HepG2 (cell line): ENCODE results near the gene MMRN1. TPM values are rescaled to one million over a fixed set of nuclear protein-coding genes. Genes with fewer than 3 reads are reported as not detected.

Source experiments
- ATAC-seq: fragments of 200-7000 bp; cut with Tn5 transposase; 3 replicates; pipeline ENCODE4 v1.9.1; 2020; ENCODE audit warnings: mild to moderate bottlenecking, moderate library complexity
- BruUV-seq: library from RNA; stranded (reverse); fragments of 400-500 nt; replicated peaks from 2 replicates; lab custom pipeline; 2021; lab: Mats Ljungman, UMichigan
- CTCF ChIA-PET: fragments of 300-600 bp; formaldehyde crosslinking; extraction: SDS; loops from one replicate; lab custom pipeline; 2021; ENCODE audit warnings: low total read pairs, inconsistent platforms, low intra/inter-chr PET ratio; lab: Yijun Ruan, JAX
- POLR2A ChIA-PET: fragments of 350-600 bp; sonication (Branson Sonifier 250); formaldehyde crosslinking; loops from one replicate; lab custom pipeline; 2020; ENCODE audit warnings: antibody characterized with exemption, inconsistent platforms; lab: Yijun Ruan, JAX
- DNase-seq: peaks from one replicate; pipeline ENCODE4 v3.0.0-alpha.2; 2015; ENCODE audit warnings: low spot score
- FAIRE-seq: peaks from 3 replicates; lab custom pipeline; 2011; peaks lifted over from hg19 to GRCh38; lab: Jason Lieb, UNC
- H2AFZ ChIP-seq: one replicate; pipeline ENCODE4 v1.6.1; 2011; ENCODE audit warnings: low read length, inconsistent platforms
- H3K27ac ChIP-seq: fragments of 300-600 bp; 3 replicates; pipeline ENCODE4 v1.8.0; 2011; ENCODE audit warnings: mixed run types, mild to moderate bottlenecking, mixed read lengths, low read length, inconsistent platforms; ENCODE audit not compliant: insufficient read depth; ENCODE audit errors: extremely low read length
- H3K27me3 ChIP-seq, 2 experiments: fragments of 200-600 bp in 1 of 2; 2 replicates in 1 of 2; 3 replicates in 1 of 2; pipeline versions ENCODE4 v1.6.0 to v1.8.0; 2011; ENCODE audit warnings: low read length in 2 of 2, mild to moderate bottlenecking in 2 of 2, moderate library complexity in 2 of 2, inconsistent platforms in 1 of 2; ENCODE audit not compliant: insufficient read depth in 2 of 2, control insufficient read depth in 1 of 2
- H3K36me3 ChIP-seq, 2 experiments: fragments of 200-600 bp in 1 of 2; replicated peaks in 1 of 2; 2 replicates in 1 of 2; 3 replicates in 1 of 2; pipeline versions ENCODE4 v1.5.1 to v1.8.0; 2011; ENCODE audit warnings: low read length in 2 of 2, inconsistent platforms in 1 of 2; ENCODE audit not compliant: insufficient read depth in 2 of 2, control insufficient read depth in 1 of 2
- H3K4me1 ChIP-seq: 2 replicates; pipeline ENCODE4 v1.5.1; 2012; ENCODE audit warnings: low read length, inconsistent platforms; ENCODE audit not compliant: insufficient read depth
- H3K4me2 ChIP-seq: 2 replicates; pipeline ENCODE4 v1.6.0; 2011; ENCODE audit warnings: low read depth, low read length, inconsistent platforms
- H3K4me3 ChIP-seq, 3 experiments: fragments of 200-600 bp in 1 of 3; sonication (generic), shearing (Covaris generic) in 1 of 3; replicated peaks in 1 of 3; 2 replicates each; pipeline ENCODE4 v1.5.1; 2011 to 2016; ENCODE audit warnings: low read length in 3 of 3, inconsistent platforms in 2 of 3, low read depth in 2 of 3, mild to moderate bottlenecking in 2 of 3, control low read depth in 1 of 3, mixed read lengths in 1 of 3; ENCODE audit not compliant: insufficient read depth in 1 of 3
- H3K79me2 ChIP-seq: one replicate; pipeline ENCODE4 v1.6.1; 2011; ENCODE audit warnings: low read length, inconsistent platforms; ENCODE audit not compliant: insufficient read depth
- H3K9ac ChIP-seq: 2 replicates; pipeline ENCODE4 v1.6.0; 2011; ENCODE audit warnings: mild to moderate bottlenecking, low read depth, low read length, inconsistent platforms; ENCODE audit not compliant: insufficient read depth
- H3K9me3 ChIP-seq: 2 replicates; pipeline ENCODE4 v1.5.1; 2012; ENCODE audit warnings: mild to moderate bottlenecking, low read length
- H4K20me1 ChIP-seq: 2 replicates; pipeline ENCODE4 v1.6.0; 2011; ENCODE audit warnings: inconsistent platforms, mild to moderate bottlenecking, low read length, moderate library complexity; ENCODE audit not compliant: insufficient read depth
- BRD4 ChIP-seq: sonication (generic); formaldehyde crosslinking; IDR thresholded peaks from 2 replicates; pipeline ENCODE4 v1.4.0; 2020; ENCODE audit warnings: missing genetic modification reagents
- CHD2 ChIP-seq: IDR thresholded peaks from 2 replicates; pipeline ENCODE4 v1.6.1; 2011; ENCODE audit warnings: low read depth, low read length, improper control_type of control experiment
- FOXC1 ChIP-seq: sonication (generic); formaldehyde crosslinking; IDR thresholded peaks from 2 replicates; pipeline ENCODE4 v1.8.0; 2022; ENCODE audit warnings: mild to moderate bottlenecking, missing genetic modification reagents, borderline replicate concordance
- RFX1 ChIP-seq: fragments of 450-650 bp; IDR thresholded peaks from 2 replicates; pipeline ENCODE4 v1.6.1; 2017
- THAP11 ChIP-seq: IDR thresholded peaks from 2 replicates; pipeline ENCODE4 v1.6.1; 2016; ENCODE audit warnings: missing biosample characterization, missing genetic modification reagents
- ZFP36 ChIP-seq: fragments of 150-350 bp; IDR thresholded peaks from 2 replicates; pipeline ENCODE4 v1.6.1; 2018; ENCODE audit warnings: borderline replicate concordance, low read length, low read depth; ENCODE audit not compliant: partially characterized antibody
- ZNF251 ChIP-seq: sonication (generic); formaldehyde crosslinking; IDR thresholded peaks from 2 replicates; pipeline ENCODE4 v1.9.0; 2021; ENCODE audit warnings: mild to moderate bottlenecking, missing genetic modification reagents
- ZNF33B ChIP-seq: sonication (generic); formaldehyde crosslinking; IDR thresholded peaks from 2 replicates; pipeline ENCODE4 v1.5.1; 2020; ENCODE audit warnings: mild to moderate bottlenecking, missing genetic modification reagents
- ZNF768 ChIP-seq: sonication (generic); formaldehyde crosslinking; IDR thresholded peaks from 2 replicates; pipeline ENCODE4 v1.4.0; 2020; ENCODE audit warnings: missing genetic modification reagents
- WGBS: methylation state at CpG from one replicate; pipeline ENCODE4 v1.1.6; 2017; ENCODE audit warnings: low lambda C conversion rate; 5-methylcytosine and 5-hydroxymethylcytosine counted together
- in situ Hi-C: cut with HindIII; loops from 2 replicates; pipeline ENCODE4 v1.10.0; 2017; ENCODE audit warnings: low pct_unique_long_range_greater_than_20kb; ENCODE audit not compliant: extremely low pct_ligation_motif_present
- intact Hi-C: fragments of 100-400 bp; cut with micrococcal nuclease; formaldehyde crosslinking; loops from one replicate; pipeline ENCODE4 v1.10.0; 2022; ENCODE audit not compliant: unreplicated experiment
- polyA plus RNA-seq, 8 experiments: library from polyadenylated mRNA; depleted of rRNA in 3 of 8; stranded (reverse) in 7 of 8; unstranded in 1 of 8; fragments of >200 nt; fragmentation: Illumina TruSeq in 4 of 8; extraction: Trizol in 4 of 8; gene quantifications; 2 replicates each; pipeline versions ENCODE4 v1.2.1 to v1.2.3, GENCODE V29; 2011 to 2016; ENCODE audit warnings: low read depth in 4 of 8, missing spikeins in 1 of 8, mixed read lengths in 1 of 8; ENCODE audit not compliant: insufficient read depth in 1 of 8
- total RNA-seq, 5 experiments: library from RNA; depleted of rRNA; stranded (reverse); fragments of >200 nt; fragmentation: Illumina TruSeq; extraction: Trizol; gene quantifications; 2 replicates each; pipeline ENCODE4 v1.2.3, GENCODE V29; 2016; ENCODE audit warnings: low read depth in 1 of 5
- TF ChIP-seq, protein P1 (sequence below): sonication (generic); formaldehyde crosslinking; IDR thresholded peaks from 2 replicates; pipeline ENCODE4 v1.5.0; 2020; ENCODE audit warnings: mild to moderate bottlenecking, missing genetic modification reagents, moderate library complexity

MMRN1 gene
- total and polyA plus RNA-seq, 2 of the 13 experiments (the other 11 are each of a cell fraction or from before 2014, with no cell fraction given) = not detected

DNA sequence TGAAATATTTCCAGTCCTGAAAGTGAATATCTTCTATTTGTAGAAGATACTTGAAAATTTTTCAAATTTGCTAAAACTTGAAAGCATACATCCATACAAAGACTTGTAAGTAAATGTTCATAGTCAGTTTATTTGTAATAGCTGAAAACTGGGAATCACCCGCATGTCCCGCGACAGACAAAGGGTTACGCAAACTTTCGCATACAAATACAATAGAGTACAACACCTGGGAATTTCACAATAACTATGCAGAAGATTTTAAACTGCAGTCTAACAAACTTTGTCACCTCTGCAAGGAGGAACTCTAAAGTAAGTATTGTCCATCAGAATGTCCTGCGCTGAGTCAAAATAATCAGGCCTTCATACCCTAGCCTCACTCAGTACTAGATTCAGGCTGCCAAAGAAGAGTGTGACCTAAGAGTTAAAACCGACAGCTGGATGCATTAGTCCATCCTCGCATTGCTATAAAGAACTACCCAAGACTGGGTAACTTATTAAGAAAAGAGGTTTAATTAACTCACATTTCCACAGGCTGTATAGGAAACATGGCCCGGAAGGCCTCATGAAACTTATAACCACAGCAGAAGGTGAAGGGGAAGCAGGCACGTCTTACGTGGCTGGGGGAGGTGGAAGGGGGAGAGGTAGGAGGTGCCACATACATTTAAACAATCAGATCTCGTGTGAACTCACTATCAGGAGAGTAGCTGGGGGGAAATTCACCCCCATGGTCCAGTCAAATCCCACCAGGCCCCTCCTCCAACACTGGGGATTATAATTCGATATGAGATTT, 60.4 kb downstream of the MMRN1 start (continued):
- TF ChIP-seq CHD2 = no peak
- TF ChIP-seq ZNF251 (CRISPR knock-in tag) = no peak
- TF ChIP-seq ZNF768 = no peak
- no peak for TF ChIP-seq RFX1
- no peak for TF ChIP-seq BRD4
- TF ChIP-seq FOXC1 (CRISPR knock-in tag) = no peak
- TF ChIP-seq ZNF33B (CRISPR knock-in tag) = no peak

- Histone ChIP-seq H3K4me1 (no peaks in the 10 kb centered on the region), H3K4me3 (no peak overlapping the region), H3K79me2 (no peaks in the 10 kb centered on the region), H3K4me2 (no peak overlapping the region), H3K36me3 (no peaks in the 10 kb centered on the region), H4K20me1 (no peaks in the 10 kb centered on the region), H2AFZ (no peak overlapping the region), H3K27me3 (no peaks in the 10 kb centered on the region), H3K9me3 (no peaks in the 10 kb centered on the region), H3K9ac (no peak overlapping the region), H3K27ac (no peak overlapping the region)
- intact Hi-C loops = no loop called here
- DNase-seq (no peak), ATAC-seq (no peak), FAIRE-seq (no peak)
- ChIA-PET POLR2A (no interaction called here), CTCF (no interaction called here)
- TF ChIP-seq ZFP36 (no peak), THAP11 (CRISPR knock-in tag) (no peak)
- TF ChIP-seq, protein P1, sequence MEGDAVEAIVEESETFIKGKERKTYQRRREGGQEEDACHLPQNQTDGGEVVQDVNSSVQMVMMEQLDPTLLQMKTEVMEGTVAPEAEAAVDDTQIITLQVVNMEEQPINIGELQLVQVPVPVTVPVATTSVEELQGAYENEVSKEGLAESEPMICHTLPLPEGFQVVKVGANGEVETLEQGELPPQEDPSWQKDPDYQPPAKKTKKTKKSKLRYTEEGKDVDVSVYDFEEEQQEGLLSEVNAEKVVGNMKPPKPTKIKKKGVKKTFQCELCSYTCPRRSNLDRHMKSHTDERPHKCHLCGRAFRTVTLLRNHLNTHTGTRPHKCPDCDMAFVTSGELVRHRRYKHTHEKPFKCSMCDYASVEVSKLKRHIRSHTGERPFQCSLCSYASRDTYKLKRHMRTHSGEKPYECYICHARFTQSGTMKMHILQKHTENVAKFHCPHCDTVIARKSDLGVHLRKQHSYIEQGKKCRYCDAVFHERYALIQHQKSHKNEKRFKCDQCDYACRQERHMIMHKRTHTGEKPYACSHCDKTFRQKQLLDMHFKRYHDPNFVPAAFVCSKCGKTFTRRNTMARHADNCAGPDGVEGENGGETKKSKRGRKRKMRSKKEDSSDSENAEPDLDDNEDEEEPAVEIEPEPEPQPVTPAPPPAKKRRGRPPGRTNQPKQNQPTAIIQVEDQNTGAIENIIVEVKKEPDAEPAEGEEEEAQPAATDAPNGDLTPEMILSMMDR (CRISPR knock-in tag) = no peak
- 0% methylated on average over 4 of the region's 4 CpGs for WGBS
- in situ Hi-C loops = no loop called here
- no TSS peak for BruUV-seq
Observed at GRCh38 chr4:89957046-89957926, 62.6 kb downstream of the MMRN1 start.
